Measurements from ENCODE around the gene PRR35. TPM values are rescaled to one million over a fixed set of nuclear protein-coding genes. Genes with fewer than 3 reads are reported as not detected.
A peak's percentile ranks its signal among the peaks of the same experiment; 100 is the strongest.

Gene PRR35
- polyA plus RNA-seq, 1 donor (not counting 4 experiments of a cell fraction or from before 2014, with no cell fraction given), result not detected

DNA sequence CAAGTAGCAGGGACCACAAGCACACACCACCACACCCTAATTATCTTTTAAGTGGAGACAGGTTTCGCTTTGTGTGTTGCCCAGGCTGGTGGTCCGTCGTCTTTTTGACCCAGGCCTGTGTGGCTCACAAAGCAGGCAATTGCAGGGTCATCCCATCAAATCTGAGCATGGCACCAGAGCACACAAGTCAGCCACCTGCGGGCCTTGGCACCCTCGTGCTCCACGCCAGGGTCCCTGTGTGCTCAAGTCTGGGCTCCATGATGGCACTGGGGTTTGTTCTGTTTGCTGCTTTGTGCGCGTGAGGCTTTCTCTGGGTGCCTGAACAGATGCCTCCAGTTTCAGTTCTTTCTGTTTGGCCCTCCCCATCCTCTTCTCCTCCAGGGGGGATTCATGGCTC is 35.1 kb upstream of the PRR35 start:
- Histone ChIP-seq H3K4me3 (ENCODE audit: control insufficient read depth in 2 of 3, extremely low read depth in 1 of 3, insufficient read depth in 2 of 3, low read depth in 1 of 3, low read length in 3 of 3) (peak overlapping the region in 2 of 3 experiments; percentile 38 to 46), H3K9ac (ENCODE audit: control insufficient read depth, extremely low read depth, insufficient read depth, low read length) (peak overlapping the region; percentile 60), H3K9me3 (ENCODE audit: control insufficient read depth, low read depth, low read length) (no peaks in the 10 kb centered on the region), H3K79me2 (ENCODE audit: control insufficient read depth, insufficient read depth, low read length) (peaks cover 46% of the 10 kb centered on the region), H3K27ac (ENCODE audit: control insufficient read depth, insufficient read depth, low read length) (peak overlapping the region; percentile 83), H3K4me1 (ENCODE audit: control insufficient read depth, extremely low read depth, insufficient read depth, low read length) (peaks cover 38% of the 10 kb centered on the region), H3K4me2 (ENCODE audit: control insufficient read depth, extremely low read depth, insufficient read depth, low read depth, low read length) (peak overlapping the region; percentile 93), H2AFZ (ENCODE audit: control insufficient read depth, low read length) (no peak overlapping the region), H4K20me1 (ENCODE audit: control insufficient read depth, extremely low read depth, insufficient read depth, low read length) (peaks cover 22% of the 10 kb centered on the region), H3K36me3 (ENCODE audit: control insufficient read depth in 2 of 2, extremely low read depth in 1 of 2, insufficient read depth in 2 of 2, low read length in 2 of 2) (peaks cover 5% of the 10 kb centered on the region in 2 experiments), H3K9me1 (ENCODE audit: control insufficient read depth, extremely low read depth, insufficient read depth, low read length) (peaks cover 4% of the 10 kb centered on the region), H3K27me3 (ENCODE audit: control insufficient read depth, extremely low read depth, insufficient read depth, low read length) (no peaks in the 10 kb centered on the region)
- FAIRE-seq (no peak), DNase-seq (ENCODE audit: low read depth, low spot score) (no peak)
- no peak for TF ChIP-seq EZH2 (IDR thresholded peaks at IDR 0.05; ENCODE audit: low read length)
- TF ChIP-seq, protein P1, sequence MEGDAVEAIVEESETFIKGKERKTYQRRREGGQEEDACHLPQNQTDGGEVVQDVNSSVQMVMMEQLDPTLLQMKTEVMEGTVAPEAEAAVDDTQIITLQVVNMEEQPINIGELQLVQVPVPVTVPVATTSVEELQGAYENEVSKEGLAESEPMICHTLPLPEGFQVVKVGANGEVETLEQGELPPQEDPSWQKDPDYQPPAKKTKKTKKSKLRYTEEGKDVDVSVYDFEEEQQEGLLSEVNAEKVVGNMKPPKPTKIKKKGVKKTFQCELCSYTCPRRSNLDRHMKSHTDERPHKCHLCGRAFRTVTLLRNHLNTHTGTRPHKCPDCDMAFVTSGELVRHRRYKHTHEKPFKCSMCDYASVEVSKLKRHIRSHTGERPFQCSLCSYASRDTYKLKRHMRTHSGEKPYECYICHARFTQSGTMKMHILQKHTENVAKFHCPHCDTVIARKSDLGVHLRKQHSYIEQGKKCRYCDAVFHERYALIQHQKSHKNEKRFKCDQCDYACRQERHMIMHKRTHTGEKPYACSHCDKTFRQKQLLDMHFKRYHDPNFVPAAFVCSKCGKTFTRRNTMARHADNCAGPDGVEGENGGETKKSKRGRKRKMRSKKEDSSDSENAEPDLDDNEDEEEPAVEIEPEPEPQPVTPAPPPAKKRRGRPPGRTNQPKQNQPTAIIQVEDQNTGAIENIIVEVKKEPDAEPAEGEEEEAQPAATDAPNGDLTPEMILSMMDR (optimal IDR thresholded peaks at IDR 0.05 in 1 of 3, IDR thresholded peaks at IDR 0.05 in 1 of 3, conservative IDR thresholded peaks at IDR 0.05 in 1 of 3; ENCODE audit: extremely low read depth in 1 of 3, insufficient read depth in 2 of 3, low read length in 3 of 3), result no peak
- dilution Hi-C loops (cut with MboI; ENCODE audit: extremely low pct_ligation_motif_present, low sequenced_read_pairs), result no loop called here

DNA sequence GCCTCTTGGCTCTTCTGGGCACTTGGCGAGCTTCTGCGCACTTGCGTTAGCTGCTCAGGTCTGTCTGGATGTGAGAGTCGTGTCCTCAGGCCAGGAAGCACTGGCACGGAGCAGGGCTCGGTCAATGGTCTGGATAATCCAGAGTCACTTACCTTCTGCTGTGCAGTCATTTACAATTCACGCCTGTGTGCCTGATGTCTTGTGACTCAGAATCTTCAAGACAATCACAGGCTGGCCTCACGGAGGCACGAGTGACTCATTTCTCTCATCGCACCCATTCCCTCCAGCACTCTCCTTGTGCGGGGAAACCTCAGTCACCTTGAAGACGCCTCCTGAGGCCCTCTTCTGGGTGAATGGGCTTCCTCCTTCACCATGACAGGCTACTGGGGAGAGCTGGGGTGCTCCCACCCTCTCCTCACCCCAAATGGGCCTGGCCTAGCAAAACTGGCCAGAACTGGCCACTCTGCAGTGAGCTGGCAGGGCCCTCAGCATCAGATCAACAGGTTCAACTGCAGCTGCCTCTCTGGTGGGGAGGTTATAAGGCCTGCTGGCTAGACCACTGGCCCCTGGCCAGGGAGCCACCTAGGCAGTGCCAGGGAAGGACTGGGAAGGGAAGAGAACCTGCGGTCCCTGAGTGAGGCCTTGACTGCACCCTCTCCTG is 34.5 kb upstream of the PRR35 start:
- no peak for TF ChIP-seq EZH2 (IDR thresholded peaks at IDR 0.05; ENCODE audit: low read length)
- TF ChIP-seq, protein P1 (optimal IDR thresholded peaks at IDR 0.05 in 1 of 3, IDR thresholded peaks at IDR 0.05 in 1 of 3, conservative IDR thresholded peaks at IDR 0.05 in 1 of 3; ENCODE audit: extremely low read depth in 1 of 3, insufficient read depth in 2 of 3, low read length in 3 of 3), result peak in 1 of 3 experiments; percentile 34
- Histone ChIP-seq H3K79me2 (ENCODE audit: control insufficient read depth, insufficient read depth, low read length) (peaks cover 51% of the 10 kb centered on the region), H3K9ac (ENCODE audit: control insufficient read depth, extremely low read depth, insufficient read depth, low read length) (peak overlapping the region; percentile 89), H3K36me3 (ENCODE audit: control insufficient read depth in 2 of 2, extremely low read depth in 1 of 2, insufficient read depth in 2 of 2, low read length in 2 of 2) (peaks cover 1 to 4% of the 10 kb centered on the region in 2 experiments), H3K9me1 (ENCODE audit: control insufficient read depth, extremely low read depth, insufficient read depth, low read length) (peaks cover 4% of the 10 kb centered on the region), H3K27me3 (ENCODE audit: control insufficient read depth, extremely low read depth, insufficient read depth, low read length) (no peaks in the 10 kb centered on the region), H3K4me1 (ENCODE audit: control insufficient read depth, extremely low read depth, insufficient read depth, low read length) (peaks cover 38% of the 10 kb centered on the region), H3K4me3 (ENCODE audit: control insufficient read depth in 2 of 3, extremely low read depth in 1 of 3, insufficient read depth in 2 of 3, low read depth in 1 of 3, low read length in 3 of 3) (peak overlapping the region; percentile 61 to 86 (median 75)), H3K27ac (ENCODE audit: control insufficient read depth, insufficient read depth, low read length) (peak overlapping the region; percentile 83), H3K9me3 (ENCODE audit: control insufficient read depth, low read depth, low read length) (no peaks in the 10 kb centered on the region), H4K20me1 (ENCODE audit: control insufficient read depth, extremely low read depth, insufficient read depth, low read length) (peaks cover 25% of the 10 kb centered on the region), H3K4me2 (ENCODE audit: control insufficient read depth, extremely low read depth, insufficient read depth, low read depth, low read length) (peak overlapping the region; percentile 93), H2AFZ (ENCODE audit: control insufficient read depth, low read length) (no peak overlapping the region)
- DNase-seq (ENCODE audit: low read depth, low spot score), result peak; percentile 71
- peak; percentile 99 for FAIRE-seq
- dilution Hi-C loops (cut with MboI; ENCODE audit: extremely low pct_ligation_motif_present, low sequenced_read_pairs), result no loop called here

All from keratinocyte (primary cell).